NCI-H2227 (cell line): ENCODE measurements around the gene PROP1.
"Not testable (repeated sequence)": the region's sequence is repeated elsewhere in the genome, so short reads cannot be mapped to it uniquely, and the experiment has no call there.

Experiments
- DNase-seq: peaks from one replicate; lab custom pipeline; 2025; ENCODE audit not compliant: unreplicated experiment; lab: John Stamatoyannopoulos, UW

The PROP1 gene

GRCh38 chr5:177945601-177946283 is 50.3 kb downstream of the PROP1 start:
- not testable (repeated sequence) for DNase-seq

- not testable (repeated sequence) for DNase-seq
Measured at GRCh38 chr5:177945145-177945544, 50.9 kb downstream of the PROP1 start.

- DNase-seq, result peak; percentile 0
Measured at GRCh38 chr5:177943805-177944736, 52.0 kb downstream of the PROP1 start.

GRCh38 chr5:177942896-177943295 is 53.1 kb downstream of the PROP1 start:
- not testable (repeated sequence) for DNase-seq
